Mucosa of descending colon (tissue), 3 donors: ENCODE data around the gene DISP3. TPM values are rescaled to one million over a fixed set of nuclear protein-coding genes. Genes with fewer than 3 reads are reported as not detected.

Source experiments
- ATAC-seq: fragments of 200-7000 bp; cut with Tn5 transposase; one replicate; pipeline ENCODE4 v1.9.1; 2020; ENCODE audit warnings: mild to moderate bottlenecking, moderate library complexity
- DNase-seq, 3 donors: peaks; one replicate each; pipeline ENCODE4 v3.0.0-alpha.2; 2020
- H3K36me3 ChIP-seq: fragments of 200-600 bp; one replicate; pipeline ENCODE4 v1.8.0; 2021; ENCODE audit warnings: low read depth, mild to moderate bottlenecking
- H3K4me1 ChIP-seq: fragments of 200-600 bp; one replicate; pipeline ENCODE4 v1.8.0; 2021; ENCODE audit warnings: low read depth, mild to moderate bottlenecking
- H3K4me3 ChIP-seq: fragments of 200-600 bp; one replicate; pipeline ENCODE4 v1.8.0; 2021; ENCODE audit warnings: mild to moderate bottlenecking
- H3K9me3 ChIP-seq: fragments of 200-600 bp; one replicate; pipeline ENCODE4 v1.8.0; 2021; ENCODE audit warnings: mild to moderate bottlenecking
- intact Hi-C, 2 donors: fragments of 100-400 bp; cut with DNase I in 1 of 2; cut with micrococcal nuclease in 1 of 2; formaldehyde crosslinking; loops; one replicate each; pipeline versions ENCODE4 v1.11.0 to v1.11.1; 2022; cut with DNase I, micrococcal nuclease
- total RNA-seq, 3 donors: library from RNA; stranded (reverse); fragmentation: NEBNext Ultra II Directional in 2 of 3; extraction: Animal tissue kit (Norgen Biotek cat#: 25700) in 2 of 3; gene quantifications; one replicate each; pipeline versions ENCODE4 v1.2.1 to v1.2.4, GENCODE V29; 2021 to 2023
- TF ChIP-seq, protein P1 (sequence below): fragments of 200-600 bp; IDR thresholded peaks from one replicate; pipeline ENCODE4 v1.8.0; 2022; ENCODE audit warnings: antibody characterized with exemption, mild to moderate bottlenecking
- donor health status: DM: no; HTN: no; CAD: no; lungs with moderate emphysema.
- donor health status: DM: no; HTN: no; CAD: no.
- donor health status: DM: no; HTN: yes; CAD: no.

Gene DISP3
- total RNA-seq, 3 donors from 2014 or later: 0.17 to 0.23 (median 0.19) TPM

DNA sequence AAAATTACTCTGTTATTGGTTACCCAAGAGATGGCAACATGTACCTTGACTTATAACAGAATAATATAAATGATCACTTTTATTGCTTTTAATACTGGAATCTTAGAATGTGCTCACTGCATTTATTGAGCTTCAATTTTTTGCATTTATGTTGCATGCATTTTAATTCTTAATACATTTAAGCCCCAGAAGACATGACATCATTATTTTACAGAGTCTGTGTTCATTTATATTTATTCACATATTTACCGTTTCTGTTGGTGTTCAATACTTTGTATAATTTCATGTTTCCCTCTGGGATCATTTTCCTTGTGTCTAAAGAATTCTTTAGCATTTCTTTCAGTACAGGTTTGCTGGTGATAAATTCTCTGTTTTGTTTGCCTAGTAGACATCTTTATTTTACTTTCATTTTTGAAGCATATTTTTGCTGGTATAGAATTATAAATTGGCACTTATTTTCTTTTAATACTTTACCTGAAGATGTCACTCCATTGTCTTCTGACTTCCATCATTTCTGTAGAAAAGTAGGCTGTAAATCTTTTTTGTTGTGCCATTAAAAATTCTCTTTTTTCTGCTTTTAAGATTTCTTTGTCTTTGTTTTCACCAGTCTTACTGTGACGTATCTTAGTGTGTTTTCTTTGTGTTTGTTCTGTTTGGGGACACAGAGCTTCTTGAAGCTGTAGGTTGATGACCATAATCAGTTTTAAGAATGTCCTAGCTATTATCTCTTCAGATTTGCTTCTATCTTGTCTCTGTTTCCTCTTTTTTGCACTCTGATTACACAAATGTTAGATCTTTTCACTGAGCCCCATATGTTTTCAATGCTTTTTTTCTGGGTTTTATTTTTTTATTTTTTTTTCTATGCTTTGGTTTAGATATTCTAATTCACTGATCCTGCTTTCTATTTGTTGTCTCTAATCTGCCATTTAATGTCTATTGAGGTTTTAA is 26.9 kb downstream of the DISP3 start:
- ATAC-seq: no peak
- no peaks in the 10 kb centered on the region for H3K36me3 ChIP-seq
- DNase-seq: no peak
- peaks cover 37% of the 10 kb centered on the region for H3K9me3 ChIP-seq
- intact Hi-C loops: no loop called here
- no peak overlapping the region for H3K4me3 ChIP-seq
- TF ChIP-seq, protein P1, sequence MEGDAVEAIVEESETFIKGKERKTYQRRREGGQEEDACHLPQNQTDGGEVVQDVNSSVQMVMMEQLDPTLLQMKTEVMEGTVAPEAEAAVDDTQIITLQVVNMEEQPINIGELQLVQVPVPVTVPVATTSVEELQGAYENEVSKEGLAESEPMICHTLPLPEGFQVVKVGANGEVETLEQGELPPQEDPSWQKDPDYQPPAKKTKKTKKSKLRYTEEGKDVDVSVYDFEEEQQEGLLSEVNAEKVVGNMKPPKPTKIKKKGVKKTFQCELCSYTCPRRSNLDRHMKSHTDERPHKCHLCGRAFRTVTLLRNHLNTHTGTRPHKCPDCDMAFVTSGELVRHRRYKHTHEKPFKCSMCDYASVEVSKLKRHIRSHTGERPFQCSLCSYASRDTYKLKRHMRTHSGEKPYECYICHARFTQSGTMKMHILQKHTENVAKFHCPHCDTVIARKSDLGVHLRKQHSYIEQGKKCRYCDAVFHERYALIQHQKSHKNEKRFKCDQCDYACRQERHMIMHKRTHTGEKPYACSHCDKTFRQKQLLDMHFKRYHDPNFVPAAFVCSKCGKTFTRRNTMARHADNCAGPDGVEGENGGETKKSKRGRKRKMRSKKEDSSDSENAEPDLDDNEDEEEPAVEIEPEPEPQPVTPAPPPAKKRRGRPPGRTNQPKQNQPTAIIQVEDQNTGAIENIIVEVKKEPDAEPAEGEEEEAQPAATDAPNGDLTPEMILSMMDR: no peak
- no peaks in the 10 kb centered on the region for H3K4me1 ChIP-seq

DNA sequence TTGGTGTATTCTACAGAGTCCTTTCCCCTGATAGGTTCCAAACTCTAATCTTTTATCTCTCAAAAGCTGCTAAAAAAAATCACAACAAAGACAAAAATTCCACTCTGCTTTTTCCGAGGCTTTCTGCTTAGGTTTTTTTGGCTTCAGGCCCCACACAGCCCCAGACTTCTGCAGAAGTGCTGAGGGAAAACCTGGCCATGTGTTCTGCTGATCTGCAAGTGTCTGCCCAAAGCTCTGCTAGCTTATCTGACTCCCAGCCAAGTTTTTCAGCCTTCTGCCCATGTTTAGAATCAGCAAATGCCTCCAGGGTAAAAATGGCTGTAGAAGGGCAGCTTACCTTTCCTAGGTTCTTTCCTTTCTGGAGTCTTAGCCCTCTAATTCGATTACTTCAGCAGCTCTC is 28.4 kb downstream of the DISP3 start:
- ATAC-seq (no peak), DNase-seq (no peak)
- TF ChIP-seq, protein P1: no peak
- Histone ChIP-seq H3K4me3 (no peak overlapping the region), H3K4me1 (no peaks in the 10 kb centered on the region), H3K9me3 (peaks cover 37% of the 10 kb centered on the region), H3K36me3 (no peaks in the 10 kb centered on the region)
- intact Hi-C loops: no loop called here

DNA sequence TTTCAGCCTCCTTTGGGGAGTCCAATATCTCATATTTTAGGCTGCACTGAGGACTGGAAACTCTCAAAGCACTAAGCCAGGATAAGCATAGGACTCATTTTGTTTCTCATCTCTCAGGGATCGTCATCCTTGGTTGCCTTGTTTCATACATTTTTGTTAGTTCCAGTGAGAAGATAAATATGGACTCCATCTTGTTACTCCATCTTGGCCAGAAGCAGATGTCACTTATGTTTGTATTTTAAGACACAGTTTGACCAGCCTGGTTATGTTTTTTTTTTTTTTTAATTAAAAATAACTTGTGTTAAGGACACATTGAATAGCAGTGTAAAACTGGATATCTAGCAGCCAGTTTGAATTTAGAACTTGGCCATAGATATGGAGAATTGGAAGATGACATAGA is 34.7 kb downstream of the DISP3 start:
- intact Hi-C loops: no loop called here
- TF ChIP-seq, protein P1: no peak
- Histone ChIP-seq H3K9me3 (no peaks in the 10 kb centered on the region), H3K4me1 (no peaks in the 10 kb centered on the region), H3K4me3 (no peak overlapping the region), H3K36me3 (no peaks in the 10 kb centered on the region)
- DNase-seq (no peak), ATAC-seq (no peak)

- no peaks in the 10 kb centered on the region for H3K9me3 ChIP-seq
- H3K4me3 ChIP-seq: no peak overlapping the region
- TF ChIP-seq, protein P1: no peak
- H3K36me3 ChIP-seq: no peaks in the 10 kb centered on the region
- no peaks in the 10 kb centered on the region for H3K4me1 ChIP-seq
- no peak for ATAC-seq
- intact Hi-C loops: no loop called here
- no peak for DNase-seq
Measured at GRCh38 chr1:11514366-11514765, 35.4 kb downstream of the DISP3 start.

DNA sequence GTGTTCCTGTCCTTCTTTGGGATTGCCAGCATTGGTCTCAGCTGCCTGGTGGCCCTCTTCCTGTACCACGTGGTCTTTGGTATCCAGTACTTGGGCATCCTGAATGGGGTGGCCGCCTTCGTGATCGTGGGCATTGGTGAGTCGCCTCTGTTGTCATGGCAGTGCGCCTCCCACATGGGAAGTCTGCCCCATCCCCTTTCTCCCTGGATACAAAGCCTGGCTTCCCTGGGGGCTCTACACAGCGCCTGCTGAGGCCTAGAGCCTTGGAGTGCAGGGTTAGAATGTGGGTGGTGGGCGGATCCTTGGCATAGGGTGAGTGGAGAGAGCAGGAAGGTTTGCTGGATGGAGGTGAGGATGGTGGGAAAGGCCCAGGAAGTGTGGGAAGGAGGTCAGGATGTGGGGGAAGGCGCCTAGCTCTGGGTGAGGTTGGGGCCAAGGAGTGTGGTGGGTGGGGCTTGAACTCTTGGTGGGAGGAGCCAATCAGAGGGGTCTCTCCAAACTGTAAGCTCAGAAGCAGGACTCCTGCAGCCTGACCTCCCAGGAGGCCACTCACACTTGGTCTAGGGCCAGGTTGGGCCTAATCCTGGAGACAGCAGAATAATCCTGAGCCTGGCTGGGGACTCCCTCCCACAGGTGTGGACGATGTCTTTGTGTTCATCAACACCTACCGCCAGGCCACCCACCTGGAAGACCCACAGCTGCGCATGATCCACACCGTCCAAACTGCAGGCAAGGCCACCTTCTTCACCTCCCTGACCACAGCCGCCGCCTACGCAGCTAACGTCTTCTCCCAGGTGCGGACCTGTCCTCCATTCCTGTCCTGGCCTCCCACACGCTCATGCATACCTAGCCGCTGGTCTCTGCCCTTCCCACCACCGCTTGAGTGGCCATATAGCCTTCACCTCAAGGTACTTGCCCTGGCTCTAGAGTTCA is 36.7 kb downstream of the DISP3 start:
- Histone ChIP-seq H3K36me3 (no peaks in the 10 kb centered on the region), H3K4me3 (no peak overlapping the region), H3K4me1 (no peaks in the 10 kb centered on the region), H3K9me3 (no peaks in the 10 kb centered on the region)
- DNase-seq (no peak), ATAC-seq (no peak)
- TF ChIP-seq, protein P1: no peak
- intact Hi-C loops: no loop called here
